Measurements from ENCODE around the gene CRIP3. TPM values are rescaled to one million over a fixed set of nuclear protein-coding genes. Genes with fewer than 3 reads are reported as not detected.

CRIP3 gene
- total and polyA plus RNA-seq, 10 of the 15 experiments (the other 5 are each of a cell fraction or from before 2014, with no cell fraction given) = 1.5 to 9.2 (median 2.2) TPM

- Histone ChIP-seq H3K9me3 (replicated peaks; ENCODE audit: control insufficient read depth, insufficient read depth, low read length) (no peaks in the 10 kb centered on the region), H3K27me3 (replicated peaks in 1 of 2; ENCODE audit: control insufficient read depth in 2 of 2, insufficient read depth in 2 of 2, low read length in 1 of 2) (no peaks in the 10 kb centered on the region; a peak in 1 of 4 replicates), H4K20me1 (ENCODE audit: control insufficient read depth, insufficient read depth) (no peaks in the 10 kb centered on the region), H3K79me2 (ENCODE audit: control insufficient read depth, insufficient read depth, low read length) (no peaks in the 10 kb centered on the region), H3K36me3 (ENCODE audit: control insufficient read depth in 2 of 2, insufficient read depth in 2 of 2, low read length in 1 of 2) (no peaks in the 10 kb centered on the region), H3K9ac (ENCODE audit: control insufficient read depth, insufficient read depth, low read length) (no peak overlapping the region), H3K4me3 (no peak overlapping the region), H2AFZ (ENCODE audit: control insufficient read depth, low read depth, low read length) (no peak overlapping the region), H3K4me2 (ENCODE audit: control insufficient read depth, insufficient read depth) (no peak overlapping the region), H3K27ac (ENCODE audit: control insufficient read depth, insufficient read depth) (no peak overlapping the region), H3K4me1 (ENCODE audit: control insufficient read depth, insufficient read depth, low read length) (peaks cover 2% of the 10 kb centered on the region; the same call in 1 of the 2 replicates)
- intact Hi-C loops (cut with micrococcal nuclease; ENCODE audit: unreplicated experiment) (loop anchor here (1.0 to 2.0 kb wide), 5 partner anchors 72 to 243 kb away; no protein-coding TSS in a partner anchor), in situ Hi-C loops (cut with MboI) (no loop called here)
- SMC1A ChIA-PET (ENCODE audit: uncharacterized antibody, unreplicated experiment) = interaction anchor here (1.2 to 3.1 kb wide), 6 partner anchors 10 to 247 kb away, joined by 3 to 16 read pairs (median 4); partner anchors contain the start of genes DNPH1 and LRRC73
- no peak for ATAC-seq
- WGBS (ENCODE audit: insufficient coverage, insufficient replicate concordance, low lambda C conversion rate, missing lambda C conversion rate) = 61% methylated on average over 38 of the region's 39 CpGs
- RAD21 ChIA-PET (ENCODE audit: unreplicated experiment) = interaction anchor here (0.6 to 6.9 kb wide), 8 partner anchors 46 to 244 kb away, joined by 3 to 44 read pairs (median 10); partner anchors contain the start of gene CRIP3
- TF ChIP-seq CTCF (IDR thresholded peaks at IDR 0.05 in 2 of 3, conservative IDR thresholded peaks at IDR 0.05 in 1 of 3; ENCODE audit: control insufficient read depth in 2 of 3, extremely low read depth in 1 of 3, insufficient read depth in 1 of 3, low read depth in 3 of 3, low read length in 3 of 3) = no peak
- 0 out of 4 replicates have a peak, but pooled peaks of 1 of the 2 experiments have one; percentile 9 for TF ChIP-seq SRF (IDR thresholded peaks at IDR 0.05; ENCODE audit: low read depth in 2 of 2, low read length in 2 of 2)
- no peak for TF ChIP-seq MYB (IDR thresholded peaks at IDR 0.05; ENCODE audit: borderline replicate concordance, low read depth, low read length)
- BruUV-seq (replicated peaks) = no TSS peak
- no peak for DNase-seq (ENCODE audit: low read depth, low spot score)
- CTCF ChIA-PET = interaction anchor here (0.8 to 6.1 kb wide), 10 partner anchors 24 to 243 kb away, joined by 3 to 56 read pairs (median 13); partner anchors contain the start of gene DNPH1
- POLR2A ChIA-PET = interaction anchor here (0.7 kb wide), 1 partner anchor 26 kb away, joined by 3 read pairs; no protein-coding TSS in a partner anchor
- FAIRE-seq = no peak
These were observed 45.8 kb downstream of the CRIP3 start for GRCh38 chr6:43262780-43263313.
